ENCODE measurements around the gene ECE1.
"Not testable (repeated sequence)": the region's sequence is repeated elsewhere in the genome, so short reads cannot be mapped to it uniquely, and the experiment has no call there.

The ECE1 gene

DNA sequence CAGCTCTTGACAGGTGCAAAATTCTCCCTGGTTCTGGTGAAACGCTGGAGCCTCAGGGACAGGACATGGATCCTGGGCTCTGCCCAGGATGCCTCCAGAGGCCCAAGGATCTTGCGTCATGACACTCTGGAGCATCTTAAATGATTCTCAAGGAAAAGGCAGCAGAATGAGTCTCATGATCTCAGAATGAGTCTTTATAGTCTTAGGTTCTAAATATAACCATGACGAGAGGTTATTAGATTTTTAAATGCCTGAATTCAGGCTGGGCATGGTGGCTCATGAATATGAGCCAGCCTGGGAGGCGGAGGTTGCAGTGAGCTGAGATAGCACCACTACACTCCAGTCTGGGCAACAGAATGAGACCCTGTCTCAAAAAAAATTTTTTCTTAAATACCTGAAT lies 55.5 kb downstream of the ECE1 start:
- Histone ChIP-seq H3K9ac (ENCODE audit: low read length in 5 of 5) (no peak overlapping the region), H3K27me3 (ENCODE audit: control insufficient read depth in 5 of 5, insufficient read depth in 4 of 5, low read length in 5 of 5) (no peaks in the 10 kb centered on the region), H3K36me3 (ENCODE audit: control insufficient read depth in 5 of 5, insufficient read depth in 5 of 5, low read length in 5 of 5) (peaks cover 0 to 88% (median 76%) of the 10 kb centered on the region in 5 donors), H3K9me3 (ENCODE audit: control insufficient read depth in 5 of 5, low read length in 5 of 5) (no peaks in the 10 kb centered on the region), H3K27ac (ENCODE audit: low read depth, low read length) (no peak overlapping the region), H3K4me3 (ENCODE audit: low read depth in 1 of 5, low read length in 5 of 5) (no peak overlapping the region), H3K4me1 (ENCODE audit: control insufficient read depth in 5 of 5, insufficient read depth in 5 of 5, low read length in 5 of 5) (peaks cover 0 to 2% (median 0%) of the 10 kb centered on the region in 5 donors)

- Histone ChIP-seq H3K27me3 (ENCODE audit: control insufficient read depth in 5 of 5, insufficient read depth in 4 of 5, low read length in 5 of 5) (no peaks in the 10 kb centered on the region), H3K9ac (ENCODE audit: low read length in 5 of 5) (no peak overlapping the region), H3K9me3 (ENCODE audit: control insufficient read depth in 5 of 5, low read length in 5 of 5) (no peaks in the 10 kb centered on the region), H3K4me3 (ENCODE audit: low read depth in 1 of 5, low read length in 5 of 5) (no peak overlapping the region), H3K4me1 (ENCODE audit: control insufficient read depth in 5 of 5, insufficient read depth in 5 of 5, low read length in 5 of 5) (peaks cover 0 to 2% (median 0%) of the 10 kb centered on the region in 5 donors), H3K36me3 (ENCODE audit: control insufficient read depth in 5 of 5, insufficient read depth in 5 of 5, low read length in 5 of 5) (peaks cover 0 to 79% (median 67%) of the 10 kb centered on the region in 5 donors), H3K27ac (ENCODE audit: low read depth, low read length) (no peak overlapping the region)
These were observed 56.8 kb downstream of the ECE1 start for GRCh38 chr1:21233490-21233889.

DNA sequence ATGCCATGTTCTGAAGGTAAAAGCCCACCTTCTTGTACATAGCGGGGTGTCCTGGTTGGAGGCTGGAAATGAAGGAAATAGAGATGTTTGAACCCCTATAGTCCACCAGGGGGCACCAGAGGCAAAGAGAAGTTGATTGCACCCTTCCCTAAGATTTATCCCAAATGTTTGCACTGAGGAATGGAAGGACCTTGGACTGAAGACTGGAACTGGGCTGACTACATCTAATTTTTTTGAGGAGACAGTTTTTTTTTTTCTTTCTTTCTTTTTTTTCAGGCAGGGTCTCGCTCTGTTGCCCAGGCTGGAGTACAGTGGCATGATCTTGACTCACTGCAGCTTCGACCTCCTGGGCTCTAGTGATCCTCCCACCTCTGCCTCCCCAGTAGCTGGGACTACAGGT lies 58.2 kb downstream of the ECE1 start:
- no peaks in the 10 kb centered on the region for H3K27me3 ChIP-seq (ENCODE audit: control insufficient read depth in 5 of 5, insufficient read depth in 4 of 5, low read length in 5 of 5)
- H3K27ac ChIP-seq (ENCODE audit: low read depth, low read length), result no peak overlapping the region
- H3K4me1 ChIP-seq (ENCODE audit: control insufficient read depth in 5 of 5, insufficient read depth in 5 of 5, low read length in 5 of 5), result no peaks in the 10 kb centered on the region
- H3K9ac ChIP-seq (ENCODE audit: low read length in 5 of 5), result no peak overlapping the region
- no peak overlapping the region for H3K4me3 ChIP-seq (ENCODE audit: low read depth in 1 of 5, low read length in 5 of 5)
- no peaks in the 10 kb centered on the region for H3K9me3 ChIP-seq (ENCODE audit: control insufficient read depth in 5 of 5, low read length in 5 of 5)
- H3K36me3 ChIP-seq (ENCODE audit: control insufficient read depth in 5 of 5, insufficient read depth in 5 of 5, low read length in 5 of 5), result peaks cover 0 to 79% (median 66%) of the 10 kb centered on the region in 5 donors

DNA sequence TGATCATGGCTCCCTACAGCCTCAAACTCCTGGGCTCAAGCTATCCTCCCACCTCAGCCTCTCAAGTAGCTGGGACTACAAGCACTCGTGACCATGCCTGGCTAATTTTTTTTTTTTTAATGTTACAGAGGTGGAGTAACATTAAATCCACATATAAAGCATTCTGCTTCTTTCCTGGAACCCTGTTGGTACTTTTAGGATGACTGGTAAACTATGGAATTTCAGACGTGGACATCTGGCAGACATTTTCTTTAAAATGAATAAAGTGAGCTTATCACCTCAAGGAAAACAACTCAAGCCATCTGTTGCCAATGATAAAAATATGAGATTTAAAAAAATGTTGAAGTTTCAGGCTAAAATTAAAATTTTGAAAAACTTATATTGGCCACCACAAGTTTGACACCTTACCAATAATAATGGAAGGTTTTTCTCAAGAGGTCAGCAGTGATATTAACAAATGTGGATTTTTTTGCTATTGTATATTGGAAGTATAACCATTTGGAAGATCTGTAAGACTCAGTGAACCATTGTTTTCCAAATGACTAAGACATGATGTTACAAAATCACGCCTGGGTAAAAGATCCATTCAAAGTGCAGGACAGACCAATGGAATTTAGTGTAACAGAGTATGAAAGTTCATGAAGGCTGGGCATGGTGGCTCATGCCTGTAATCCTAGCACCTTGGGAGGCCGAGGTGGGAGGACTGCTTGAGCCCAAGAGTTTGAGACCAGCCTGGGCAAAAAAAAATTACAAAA lies 60.8 kb downstream of the ECE1 start:
- H3K27me3 ChIP-seq (ENCODE audit: control insufficient read depth in 5 of 5, insufficient read depth in 4 of 5, low read length in 5 of 5), result no peaks in the 10 kb centered on the region
- H3K4me1 ChIP-seq (ENCODE audit: control insufficient read depth in 5 of 5, insufficient read depth in 5 of 5, low read length in 5 of 5), result no peaks in the 10 kb centered on the region
- H3K27ac ChIP-seq (ENCODE audit: low read depth, low read length), result no peak overlapping the region
- H3K9me3 ChIP-seq (ENCODE audit: control insufficient read depth in 5 of 5, low read length in 5 of 5), result no peaks in the 10 kb centered on the region
- no peak overlapping the region for H3K4me3 ChIP-seq (ENCODE audit: low read depth in 1 of 5, low read length in 5 of 5)
- H3K9ac ChIP-seq (ENCODE audit: low read length in 5 of 5), result no peak overlapping the region
- H3K36me3 ChIP-seq (ENCODE audit: control insufficient read depth in 5 of 5, insufficient read depth in 5 of 5, low read length in 5 of 5), result peaks cover 0 to 78% (median 63%) of the 10 kb centered on the region in 5 donors

DNA sequence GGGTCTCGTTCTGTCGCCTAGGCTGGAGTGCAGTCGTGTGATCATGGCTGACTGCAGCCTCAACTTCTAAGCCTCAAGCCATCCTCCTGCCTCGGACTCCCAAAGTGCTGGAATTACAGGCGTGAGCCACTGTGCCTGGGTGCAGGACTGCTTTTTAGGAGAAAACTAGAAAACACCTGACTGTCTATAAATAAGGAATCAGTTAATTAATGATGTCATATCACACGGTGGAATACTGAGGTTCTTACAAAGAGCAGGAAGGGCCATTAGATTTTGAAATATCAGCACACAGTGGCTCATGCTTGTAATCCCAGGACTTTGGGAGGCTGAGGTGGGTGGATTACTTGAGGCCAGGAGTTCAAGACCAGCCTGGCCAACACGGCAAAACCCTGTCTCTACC lies 62.0 kb downstream of the ECE1 start:
- H3K27ac ChIP-seq (ENCODE audit: low read depth, low read length); H3K9me3 ChIP-seq (ENCODE audit: control insufficient read depth in 5 of 5, low read length in 5 of 5); H3K4me1 ChIP-seq (ENCODE audit: control insufficient read depth in 5 of 5, insufficient read depth in 5 of 5, low read length in 5 of 5); H3K4me3 ChIP-seq (ENCODE audit: low read depth in 1 of 5, low read length in 5 of 5); H3K9ac ChIP-seq (ENCODE audit: low read length in 5 of 5); H3K27me3 ChIP-seq (ENCODE audit: control insufficient read depth in 5 of 5, insufficient read depth in 4 of 5, low read length in 5 of 5): not testable (repeated sequence)
- H3K36me3 ChIP-seq (ENCODE audit: control insufficient read depth in 5 of 5, insufficient read depth in 5 of 5, low read length in 5 of 5), result peaks cover 0 to 80% (median 64%) of the 10 kb centered on the region in 5 donors

- Histone ChIP-seq H3K27ac (ENCODE audit: low read depth, low read length) (no peak overlapping the region), H3K4me3 (ENCODE audit: low read depth in 1 of 5, low read length in 5 of 5) (no peak overlapping the region), H3K9ac (ENCODE audit: low read length in 5 of 5) (no peak overlapping the region), H3K36me3 (ENCODE audit: control insufficient read depth in 5 of 5, insufficient read depth in 5 of 5, low read length in 5 of 5) (peaks cover 0 to 87% (median 78%) of the 10 kb centered on the region in 5 donors), H3K27me3 (ENCODE audit: control insufficient read depth in 5 of 5, insufficient read depth in 4 of 5, low read length in 5 of 5) (no peaks in the 10 kb centered on the region), H3K9me3 (ENCODE audit: control insufficient read depth in 5 of 5, low read length in 5 of 5) (no peaks in the 10 kb centered on the region), H3K4me1 (ENCODE audit: control insufficient read depth in 5 of 5, insufficient read depth in 5 of 5, low read length in 5 of 5) (no peaks in the 10 kb centered on the region)
These were observed 65.2 kb downstream of the ECE1 start for GRCh38 chr1:21225065-21225464.

- Histone ChIP-seq H3K4me3 (ENCODE audit: low read depth in 1 of 5, low read length in 5 of 5) (no peak overlapping the region), H3K9ac (ENCODE audit: low read length in 5 of 5) (no peak overlapping the region), H3K27me3 (ENCODE audit: control insufficient read depth in 5 of 5, insufficient read depth in 4 of 5, low read length in 5 of 5) (no peaks in the 10 kb centered on the region), H3K9me3 (ENCODE audit: control insufficient read depth in 5 of 5, low read length in 5 of 5) (no peaks in the 10 kb centered on the region), H3K36me3 (ENCODE audit: control insufficient read depth in 5 of 5, insufficient read depth in 5 of 5, low read length in 5 of 5) (peaks cover 0 to 84% (median 75%) of the 10 kb centered on the region in 5 donors), H3K4me1 (ENCODE audit: control insufficient read depth in 5 of 5, insufficient read depth in 5 of 5, low read length in 5 of 5) (no peaks in the 10 kb centered on the region), H3K27ac (ENCODE audit: low read depth, low read length) (no peak overlapping the region)
These were observed 69.4 kb downstream of the ECE1 start for GRCh38 chr1:21220815-21221214.

DNA sequence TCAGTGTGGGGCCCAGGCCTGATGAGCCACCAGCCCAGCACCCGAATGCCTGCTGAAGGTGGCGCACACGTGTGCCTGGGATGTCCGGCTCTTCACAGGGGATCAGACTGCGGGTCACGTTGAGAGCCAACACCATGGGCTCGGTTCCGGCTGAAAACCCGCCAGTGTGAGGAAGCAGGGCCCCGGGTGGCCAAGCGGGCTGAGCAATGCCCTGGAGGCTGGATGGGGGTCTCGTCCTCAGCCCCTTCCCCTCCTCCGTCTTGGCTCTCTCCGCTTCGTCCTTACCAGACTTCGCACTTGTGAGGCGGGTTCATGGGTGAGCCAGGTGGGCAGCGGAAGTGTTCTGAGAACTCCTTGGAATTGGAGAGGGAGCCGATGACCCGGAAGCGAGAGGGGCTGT lies 70.6 kb downstream of the ECE1 start:
- H3K4me3 ChIP-seq (ENCODE audit: low read depth in 1 of 5, low read length in 5 of 5), result no peak overlapping the region
- peaks cover 0 to 72% (median 64%) of the 10 kb centered on the region in 5 donors for H3K36me3 ChIP-seq (ENCODE audit: control insufficient read depth in 5 of 5, insufficient read depth in 5 of 5, low read length in 5 of 5)
- no peak overlapping the region for H3K27ac ChIP-seq (ENCODE audit: low read depth, low read length)
- H3K27me3 ChIP-seq (ENCODE audit: control insufficient read depth in 5 of 5, insufficient read depth in 4 of 5, low read length in 5 of 5), result no peaks in the 10 kb centered on the region
- no peaks in the 10 kb centered on the region for H3K9me3 ChIP-seq (ENCODE audit: control insufficient read depth in 5 of 5, low read length in 5 of 5)
- no peak overlapping the region for H3K9ac ChIP-seq (ENCODE audit: low read length in 5 of 5)
- no peaks in the 10 kb centered on the region for H3K4me1 ChIP-seq (ENCODE audit: control insufficient read depth in 5 of 5, insufficient read depth in 5 of 5, low read length in 5 of 5)

DNA sequence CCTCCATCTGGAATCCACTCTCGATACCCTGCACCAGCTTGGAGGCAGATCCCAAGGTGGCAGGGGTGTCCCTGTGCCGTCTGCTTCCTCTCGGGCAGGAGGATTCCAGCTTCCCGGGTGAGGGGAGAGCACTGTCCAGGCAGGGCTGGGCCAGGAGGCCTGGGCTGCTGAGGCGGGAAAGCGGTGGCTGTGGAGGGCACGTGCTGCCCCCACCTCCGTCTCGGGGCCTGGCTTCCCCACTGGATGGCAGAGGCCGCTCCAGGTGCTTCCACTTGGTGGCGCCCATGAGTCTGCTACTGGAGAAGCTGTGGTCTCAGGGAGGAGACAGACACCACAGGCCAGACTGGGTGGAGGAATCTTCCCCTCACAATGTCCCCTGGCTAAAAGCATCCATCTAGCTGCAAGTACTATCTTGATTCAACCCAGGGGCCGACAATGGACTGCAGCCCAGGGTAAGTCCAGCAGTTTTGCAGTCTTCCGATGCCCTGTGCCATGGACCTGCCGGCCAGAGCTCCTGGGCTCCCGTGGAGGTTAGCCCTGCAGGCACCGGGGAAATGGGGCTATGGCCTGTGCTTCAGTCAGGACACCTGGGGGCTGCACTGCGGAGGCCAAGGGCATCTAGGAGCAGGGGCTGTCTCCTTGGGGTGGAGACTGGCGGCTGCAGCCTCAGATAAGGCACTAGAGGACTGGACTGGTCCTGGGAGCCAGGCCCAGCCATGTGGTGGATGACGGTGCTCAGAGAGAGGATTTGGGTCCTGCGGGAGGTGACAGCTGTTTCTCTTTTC lies 72.3 kb downstream of the ECE1 start:
- Histone ChIP-seq H3K4me1 (ENCODE audit: control insufficient read depth in 5 of 5, insufficient read depth in 5 of 5, low read length in 5 of 5) (no peaks in the 10 kb centered on the region), H3K4me3 (ENCODE audit: low read depth in 1 of 5, low read length in 5 of 5) (no peak overlapping the region), H3K27me3 (ENCODE audit: control insufficient read depth in 5 of 5, insufficient read depth in 4 of 5, low read length in 5 of 5) (no peaks in the 10 kb centered on the region), H3K27ac (ENCODE audit: low read depth, low read length) (no peak overlapping the region), H3K36me3 (ENCODE audit: control insufficient read depth in 5 of 5, insufficient read depth in 5 of 5, low read length in 5 of 5) (peaks cover 0 to 57% (median 51%) of the 10 kb centered on the region in 5 donors), H3K9me3 (ENCODE audit: control insufficient read depth in 5 of 5, low read length in 5 of 5) (no peaks in the 10 kb centered on the region), H3K9ac (ENCODE audit: low read length in 5 of 5) (no peak overlapping the region)

Data from subcutaneous abdominal adipose tissue (tissue), 5 donors.